Measurements from ENCODE around the gene CPSF6. TPM values are rescaled to one million over a fixed set of nuclear protein-coding genes. Genes with fewer than 3 reads are reported as not detected.
"Not testable (repeated sequence)": the region's sequence is repeated elsewhere in the genome, so short reads cannot be mapped to it uniquely, and the experiment has no call there.

CPSF6 gene
- total RNA-seq, 3 donors from 2014 or later = 46.7 to 57.3 (median 57.2) TPM

DNA sequence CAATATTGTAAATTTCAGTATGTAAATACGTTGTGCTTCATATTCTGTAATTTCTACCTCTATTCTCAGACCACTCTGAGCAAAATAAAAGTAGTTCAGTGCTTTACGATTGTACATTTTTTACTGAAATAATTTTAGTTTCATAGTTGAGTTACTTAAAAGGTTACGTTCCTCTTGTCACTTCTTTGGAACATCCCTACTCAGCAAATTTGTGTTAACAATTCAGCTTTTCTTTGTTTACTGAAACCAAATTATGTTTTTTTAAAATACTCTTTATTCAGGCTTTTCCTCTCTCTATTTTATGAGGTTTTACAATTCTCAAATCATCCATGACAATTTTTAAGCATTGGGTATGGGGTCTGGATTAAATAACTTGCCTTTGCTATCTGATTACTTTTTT lies 25.8 kb downstream of the CPSF6 start:
- TF ChIP-seq, protein P1, sequence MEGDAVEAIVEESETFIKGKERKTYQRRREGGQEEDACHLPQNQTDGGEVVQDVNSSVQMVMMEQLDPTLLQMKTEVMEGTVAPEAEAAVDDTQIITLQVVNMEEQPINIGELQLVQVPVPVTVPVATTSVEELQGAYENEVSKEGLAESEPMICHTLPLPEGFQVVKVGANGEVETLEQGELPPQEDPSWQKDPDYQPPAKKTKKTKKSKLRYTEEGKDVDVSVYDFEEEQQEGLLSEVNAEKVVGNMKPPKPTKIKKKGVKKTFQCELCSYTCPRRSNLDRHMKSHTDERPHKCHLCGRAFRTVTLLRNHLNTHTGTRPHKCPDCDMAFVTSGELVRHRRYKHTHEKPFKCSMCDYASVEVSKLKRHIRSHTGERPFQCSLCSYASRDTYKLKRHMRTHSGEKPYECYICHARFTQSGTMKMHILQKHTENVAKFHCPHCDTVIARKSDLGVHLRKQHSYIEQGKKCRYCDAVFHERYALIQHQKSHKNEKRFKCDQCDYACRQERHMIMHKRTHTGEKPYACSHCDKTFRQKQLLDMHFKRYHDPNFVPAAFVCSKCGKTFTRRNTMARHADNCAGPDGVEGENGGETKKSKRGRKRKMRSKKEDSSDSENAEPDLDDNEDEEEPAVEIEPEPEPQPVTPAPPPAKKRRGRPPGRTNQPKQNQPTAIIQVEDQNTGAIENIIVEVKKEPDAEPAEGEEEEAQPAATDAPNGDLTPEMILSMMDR (IDR thresholded peaks at IDR 0.05) = no peak
- DNase-seq (no peak), ATAC-seq (no peak)
- H3K36me3 ChIP-seq (ENCODE audit: low read depth) = no peaks in the 10 kb centered on the region
- peaks cover 5% of the 10 kb centered on the region for H3K4me1 ChIP-seq (ENCODE audit: low read depth)
- no peak overlapping the region for H3K4me3 ChIP-seq
- no peaks in the 10 kb centered on the region for H3K9me3 ChIP-seq
- intact Hi-C loops (cut with DNase I, micrococcal nuclease) = no loop called here

DNA sequence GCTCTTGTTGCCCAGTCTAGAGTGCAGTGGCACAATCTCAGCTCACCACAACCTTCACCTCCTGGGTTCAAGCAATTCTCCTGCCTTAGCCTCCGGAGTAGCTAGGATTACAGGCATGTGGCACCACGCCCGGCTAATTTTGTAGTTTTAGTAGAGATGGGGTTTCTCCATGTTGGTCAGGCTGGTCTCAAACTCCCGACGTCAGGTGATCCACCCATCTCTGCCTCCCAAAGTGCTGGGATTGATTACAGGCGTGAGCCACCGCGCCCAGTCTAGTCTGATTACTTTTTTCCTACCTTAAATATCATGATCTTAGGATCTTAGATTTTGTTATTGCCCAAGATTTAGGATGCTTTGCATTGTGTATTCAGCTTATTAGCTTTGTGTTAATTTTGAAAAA lies 26.3 kb downstream of the CPSF6 start:
- H3K4me3 ChIP-seq; H3K9me3 ChIP-seq; H3K36me3 ChIP-seq (ENCODE audit: low read depth); ATAC-seq; DNase-seq; H3K4me1 ChIP-seq (ENCODE audit: low read depth); intact Hi-C loops (cut with DNase I, micrococcal nuclease): not testable (repeated sequence)

DNA sequence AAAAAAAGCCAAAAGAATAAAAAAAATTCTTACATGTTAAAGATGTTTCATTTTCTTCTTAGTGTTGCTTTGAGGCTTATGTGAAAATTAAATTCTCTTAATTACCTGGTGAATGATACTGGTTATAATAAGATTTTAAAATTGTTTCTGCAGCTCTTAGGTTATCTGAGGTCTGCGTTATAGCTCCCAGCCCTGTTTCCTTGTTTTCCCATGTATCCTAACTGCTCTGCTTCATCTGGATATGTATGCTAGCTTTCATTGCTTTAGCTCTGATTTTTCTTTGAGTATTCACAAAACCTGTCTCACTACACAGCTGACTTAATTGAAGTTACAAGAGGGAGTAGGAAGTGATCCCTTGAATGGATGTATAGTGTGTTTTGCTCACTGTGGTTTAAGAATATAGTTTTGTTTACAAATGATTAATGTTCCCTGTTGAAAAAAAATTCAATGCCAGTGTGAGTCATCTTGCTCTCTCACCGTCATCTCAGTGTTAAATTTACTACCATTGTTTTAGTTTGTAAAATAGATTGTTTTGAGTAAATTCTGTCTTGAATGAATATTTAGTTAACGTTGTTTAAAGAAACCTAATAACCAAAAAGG lies 26.8 kb downstream of the CPSF6 start:
- DNase-seq (no peak), ATAC-seq (peak; percentile 21)
- Histone ChIP-seq H3K4me1 (ENCODE audit: low read depth) (peaks cover 5% of the 10 kb centered on the region), H3K36me3 (ENCODE audit: low read depth) (no peaks in the 10 kb centered on the region), H3K4me3 (no peak overlapping the region), H3K9me3 (no peaks in the 10 kb centered on the region)
- TF ChIP-seq, protein P1 (IDR thresholded peaks at IDR 0.05) = no peak
- intact Hi-C loops (cut with DNase I, micrococcal nuclease) = no loop called here

DNA sequence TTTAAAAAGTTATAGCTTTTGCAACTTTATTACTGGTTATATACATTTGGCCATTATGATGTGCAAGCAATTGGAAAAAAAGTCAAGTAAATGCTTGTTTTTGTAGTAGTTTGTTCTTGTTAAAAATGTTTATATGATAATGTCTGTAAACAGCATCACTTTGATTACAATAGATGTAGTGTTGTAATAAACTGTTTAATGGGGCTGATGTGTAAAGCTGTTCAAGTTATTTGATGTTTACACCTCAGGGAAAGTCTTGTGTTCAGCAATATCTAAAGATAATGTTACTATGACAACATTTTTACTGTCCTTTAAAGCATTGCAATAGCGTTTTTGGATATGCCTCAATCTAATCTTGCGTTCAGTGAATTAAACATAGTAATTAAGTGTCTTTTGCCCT lies 30.4 kb downstream of the CPSF6 start:
- no peak for DNase-seq
- no peak for ATAC-seq

DNA sequence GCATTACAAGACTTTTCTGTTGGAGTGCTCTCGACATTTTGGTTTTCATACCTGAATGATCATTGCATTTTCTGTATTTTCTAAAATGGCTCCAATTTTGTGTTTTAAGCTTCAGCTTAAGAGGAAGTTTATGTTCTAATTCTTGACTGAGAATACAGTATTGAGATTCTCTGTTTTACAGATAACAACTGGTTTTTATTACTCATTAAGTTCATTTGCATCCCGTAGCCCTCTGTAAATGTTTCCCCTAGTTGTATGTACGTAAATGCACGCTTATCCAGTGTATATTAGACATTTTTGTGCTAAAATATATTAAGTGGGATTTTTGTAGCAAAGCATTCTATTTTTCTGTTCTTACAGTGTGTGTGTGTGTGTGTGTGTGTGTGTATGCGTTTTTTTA lies 33.1 kb downstream of the CPSF6 start:
- H3K4me1 ChIP-seq (ENCODE audit: low read depth) = no peaks in the 10 kb centered on the region
- intact Hi-C loops (cut with DNase I, micrococcal nuclease) = no loop called here
- H3K4me3 ChIP-seq = no peak overlapping the region
- H3K36me3 ChIP-seq (ENCODE audit: low read depth) = no peaks in the 10 kb centered on the region
- TF ChIP-seq, protein P1 (IDR thresholded peaks at IDR 0.05) = no peak
- DNase-seq (no peak), ATAC-seq (no peak)
- H3K9me3 ChIP-seq = no peaks in the 10 kb centered on the region

More for the DNA sequence above, 30.4 kb downstream of the CPSF6 start:
- TF ChIP-seq, protein P1 (IDR thresholded peaks at IDR 0.05) = no peak
- Histone ChIP-seq H3K4me1 (ENCODE audit: low read depth) (peaks cover 5% of the 10 kb centered on the region), H3K4me3 (no peak overlapping the region), H3K36me3 (ENCODE audit: low read depth) (no peaks in the 10 kb centered on the region), H3K9me3 (no peaks in the 10 kb centered on the region)
- intact Hi-C loops (cut with DNase I, micrococcal nuclease) = no loop called here

DNA sequence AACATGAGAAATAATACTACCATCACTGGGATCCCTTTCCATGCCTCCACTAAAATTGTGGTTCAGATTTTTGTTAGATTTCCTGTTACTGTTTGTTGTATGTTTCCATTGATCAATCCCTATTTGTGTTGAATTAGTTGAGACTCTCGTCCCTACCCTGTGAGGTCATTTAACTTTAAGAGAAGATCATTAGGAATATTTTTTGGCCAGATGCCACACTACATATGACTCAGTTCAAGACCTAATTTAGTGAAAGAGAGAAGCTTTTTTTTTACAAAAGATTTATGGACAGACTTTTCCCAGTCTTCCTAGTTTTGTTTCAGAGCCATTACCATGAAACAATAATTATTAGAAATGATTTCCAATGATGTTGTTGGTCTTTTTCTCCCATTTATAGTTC lies 35.5 kb downstream of the CPSF6 start:
- intact Hi-C loops (cut with DNase I, micrococcal nuclease) = no loop called here
- Histone ChIP-seq H3K4me3 (no peak overlapping the region), H3K9me3 (no peaks in the 10 kb centered on the region), H3K4me1 (ENCODE audit: low read depth) (peaks cover 2% of the 10 kb centered on the region), H3K36me3 (ENCODE audit: low read depth) (no peaks in the 10 kb centered on the region)
- DNase-seq = no peak
- no peak for ATAC-seq
- TF ChIP-seq, protein P1 (IDR thresholded peaks at IDR 0.05) = no peak
